IPS DF 6.9 (cell line): ENCODE data around the gene ARHGEF6.
"Not testable (repeated sequence)": the region's sequence is repeated elsewhere in the genome, so short reads cannot be mapped to it uniquely, and the experiment has no call there.

ENCODE experiments used
- DNase-seq: peaks from one replicate; pipeline ENCODE4 v3.0.0-alpha.2; 2013; ENCODE audit warnings: low read depth, low spot score
- H3K27ac ChIP-seq: one replicate; pipeline ENCODE4 v1.5.1; 2013; ENCODE audit warnings: low read length, control low read depth
- H3K27me3 ChIP-seq: 2 replicates; pipeline ENCODE4 v1.6.1; 2013; ENCODE audit warnings: mild to moderate bottlenecking, low read length; ENCODE audit not compliant: control insufficient read depth, insufficient read depth
- H3K36me3 ChIP-seq: 2 replicates; pipeline ENCODE4 v1.6.1; 2013; ENCODE audit warnings: low read length; ENCODE audit not compliant: control insufficient read depth, insufficient read depth
- H3K4me1 ChIP-seq: 2 replicates; pipeline ENCODE4 v1.6.1; 2013; ENCODE audit warnings: low read length; ENCODE audit not compliant: control insufficient read depth, insufficient read depth
- H3K4me3 ChIP-seq: 2 replicates; pipeline ENCODE4 v1.5.1; 2013; ENCODE audit warnings: mild to moderate bottlenecking, low read length
- H3K9me3 ChIP-seq: 2 replicates; pipeline ENCODE4 v1.6.1; 2013; ENCODE audit warnings: low read length, inconsistent platforms; ENCODE audit not compliant: control insufficient read depth, insufficient read depth
- WGBS: extraction: QIAGEN DNeasy Blood & Tissue Kit; methylation state at CpG from one replicate; pipeline ENCODE4 v1.1.7; 2013; ENCODE audit warnings: mixed read lengths, missing lambda C conversion rate; ENCODE audit not compliant: insufficient read length, insufficient coverage; 5-methylcytosine and 5-hydroxymethylcytosine counted together

ARHGEF6 gene

DNA sequence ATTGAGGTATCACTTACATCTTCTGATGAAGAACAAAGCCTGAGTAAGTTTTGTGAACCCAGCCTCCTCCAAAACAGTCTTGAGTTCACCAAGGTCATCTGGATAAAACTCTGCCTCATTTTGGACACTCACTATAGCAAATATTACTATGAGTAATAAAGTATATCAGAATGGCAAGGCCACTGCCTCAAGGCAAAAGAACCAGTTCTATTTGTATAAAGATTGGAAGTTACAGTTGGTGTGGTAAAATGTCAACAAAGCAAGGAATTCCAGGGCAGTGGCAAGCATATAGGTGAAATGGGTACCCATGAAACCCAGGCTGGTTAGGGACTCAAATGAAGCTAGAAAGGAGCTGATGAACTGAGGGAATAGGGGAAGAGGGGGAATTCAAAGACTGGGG, 2.4 kb upstream of the ARHGEF6 start:
- Histone ChIP-seq H3K4me1 (no peaks in the 10 kb centered on the region), H3K27ac (no peak overlapping the region), H3K27me3 (no peaks in the 10 kb centered on the region), H3K36me3 (no peaks in the 10 kb centered on the region), H3K9me3 (no peaks in the 10 kb centered on the region), H3K4me3 (no peak overlapping the region)
- no peak for DNase-seq

GRCh38 chrX:136781180-136781797, 557 bp upstream of the ARHGEF6 start:
- Histone ChIP-seq H3K36me3 (no peaks in the 10 kb centered on the region), H3K4me1 (no peaks in the 10 kb centered on the region), H3K27me3 (no peaks in the 10 kb centered on the region), H3K9me3 (no peaks in the 10 kb centered on the region), H3K27ac (no peak overlapping the region), H3K4me3 (no peak overlapping the region)
- no CpG with 5 or more reads among the region's 9 CpGs for WGBS
- no peak for DNase-seq

DNA sequence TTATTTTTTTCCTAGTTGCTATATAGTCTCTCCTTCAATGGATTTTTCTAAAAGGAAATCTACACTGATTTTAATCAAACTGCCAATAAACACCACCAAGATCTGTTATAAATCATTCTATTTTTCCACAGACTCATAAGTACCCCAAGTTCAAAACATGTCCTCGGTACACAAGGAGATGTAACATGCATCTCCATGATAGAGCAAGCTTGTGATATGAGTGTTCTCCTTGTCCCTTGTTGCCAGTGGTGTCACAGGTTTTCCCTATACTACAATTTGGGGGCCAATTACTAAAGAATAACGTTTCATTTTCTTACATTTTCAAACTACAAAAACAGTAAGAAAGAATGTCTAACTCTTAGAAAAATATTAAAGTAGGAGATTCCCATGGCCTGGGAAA, 491 bp downstream of the ARHGEF6 start:
- no CpG with 5 or more reads among the region's 2 CpGs for WGBS
- Histone ChIP-seq H3K9me3 (no peaks in the 10 kb centered on the region), H3K4me3 (no peak overlapping the region), H3K27me3 (no peaks in the 10 kb centered on the region), H3K36me3 (no peaks in the 10 kb centered on the region), H3K4me1 (no peaks in the 10 kb centered on the region), H3K27ac (no peak overlapping the region)
- no peak for DNase-seq

DNA sequence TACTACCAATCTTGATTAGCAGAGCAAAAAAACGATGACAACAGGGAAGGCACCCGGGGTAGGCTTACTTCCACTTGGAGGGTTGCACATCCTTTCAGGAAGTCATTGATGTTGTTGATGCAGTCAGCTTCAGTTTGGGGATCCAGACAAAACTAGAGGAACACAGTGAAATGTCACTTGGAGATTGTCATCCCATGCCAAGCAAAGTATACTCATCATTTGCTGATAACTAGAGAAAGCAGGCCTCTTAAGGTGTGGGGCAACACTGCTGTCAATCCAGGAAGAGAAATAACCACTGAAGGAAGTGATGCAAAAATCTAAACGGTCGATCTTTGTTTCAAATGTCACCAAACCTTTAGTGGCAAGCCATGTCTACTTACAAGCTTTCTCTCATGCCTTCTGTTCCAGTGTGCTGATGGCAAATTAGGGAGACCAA, 1.4 kb downstream of the ARHGEF6 start:
- no peak for DNase-seq
- Histone ChIP-seq H3K4me3 (no peak overlapping the region), H3K27me3 (no peaks in the 10 kb centered on the region), H3K36me3 (no peaks in the 10 kb centered on the region), H3K4me1 (no peaks in the 10 kb centered on the region), H3K27ac (no peak overlapping the region), H3K9me3 (no peaks in the 10 kb centered on the region)
- WGBS: no CpG with 5 or more reads among the region's 4 CpGs

- Histone ChIP-seq H3K27me3 (no peaks in the 10 kb centered on the region), H3K27ac (no peak overlapping the region), H3K4me3 (no peak overlapping the region), H3K36me3 (no peaks in the 10 kb centered on the region), H3K4me1 (no peaks in the 10 kb centered on the region), H3K9me3 (no peaks in the 10 kb centered on the region)
- DNase-seq: no peak
Measured at GRCh38 chrX:136778916-136779315, 1.8 kb downstream of the ARHGEF6 start.

DNA sequence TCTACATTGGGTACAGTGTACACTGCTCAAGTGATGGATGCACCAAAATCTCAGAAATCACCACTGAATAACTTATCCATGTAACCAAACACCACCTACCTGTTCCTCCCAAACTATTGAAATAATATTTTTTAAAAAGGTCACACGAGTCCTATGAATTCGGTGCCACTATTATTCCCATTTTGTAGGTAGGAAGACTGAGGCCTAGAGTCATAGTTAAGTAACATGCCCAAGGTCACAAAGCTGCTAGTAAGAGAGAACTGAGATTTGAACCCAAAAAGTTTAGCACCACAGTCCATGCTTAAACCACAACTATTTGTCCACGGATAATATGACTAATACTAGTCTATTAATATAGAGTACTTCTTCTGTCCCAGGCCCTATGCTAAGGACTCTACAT, 2.7 kb downstream of the ARHGEF6 start:
- no peaks in the 10 kb centered on the region for H3K9me3 ChIP-seq
- H3K4me1 ChIP-seq: no peaks in the 10 kb centered on the region
- H3K27me3 ChIP-seq: no peaks in the 10 kb centered on the region
- no CpG with 5 or more reads among the region's 3 CpGs for WGBS
- no peak overlapping the region for H3K27ac ChIP-seq
- H3K36me3 ChIP-seq: no peaks in the 10 kb centered on the region
- no peak overlapping the region for H3K4me3 ChIP-seq
- no peak for DNase-seq

DNA sequence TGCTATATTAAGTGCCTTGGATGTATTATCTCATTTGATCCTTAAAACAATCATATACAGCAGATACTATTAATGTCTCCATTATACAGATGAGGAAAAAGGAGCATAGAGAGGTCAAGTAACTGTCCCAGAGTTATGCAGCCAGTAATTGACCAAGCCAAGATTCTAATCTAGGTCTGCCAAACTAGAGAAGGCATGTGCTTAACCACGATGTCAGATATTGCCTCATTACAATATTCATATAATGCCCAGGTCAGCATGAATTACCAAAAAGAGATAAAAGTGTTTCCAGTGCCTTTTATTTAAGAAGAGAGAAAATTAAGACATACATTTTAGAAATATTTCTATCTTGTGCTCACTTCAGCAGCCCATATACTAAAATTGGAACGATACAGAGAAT, 7.1 kb downstream of the ARHGEF6 start:
- Histone ChIP-seq H3K27me3 (no peaks in the 10 kb centered on the region), H3K9me3 (no peaks in the 10 kb centered on the region), H3K36me3 (no peaks in the 10 kb centered on the region), H3K4me3 (no peak overlapping the region), H3K27ac (no peak overlapping the region), H3K4me1 (no peaks in the 10 kb centered on the region)
- WGBS: no CpG with 5 or more reads among the region's 2 CpGs
- DNase-seq: no peak

- H3K27me3 ChIP-seq, H3K9me3 ChIP-seq, H3K4me1 ChIP-seq, H3K4me3 ChIP-seq, H3K36me3 ChIP-seq, DNase-seq, H3K27ac ChIP-seq: not testable (repeated sequence)
- no CpG with 5 or more reads among the region's 2 CpGs for WGBS
Measured at GRCh38 chrX:136771869-136772268, 8.9 kb downstream of the ARHGEF6 start.

DNA sequence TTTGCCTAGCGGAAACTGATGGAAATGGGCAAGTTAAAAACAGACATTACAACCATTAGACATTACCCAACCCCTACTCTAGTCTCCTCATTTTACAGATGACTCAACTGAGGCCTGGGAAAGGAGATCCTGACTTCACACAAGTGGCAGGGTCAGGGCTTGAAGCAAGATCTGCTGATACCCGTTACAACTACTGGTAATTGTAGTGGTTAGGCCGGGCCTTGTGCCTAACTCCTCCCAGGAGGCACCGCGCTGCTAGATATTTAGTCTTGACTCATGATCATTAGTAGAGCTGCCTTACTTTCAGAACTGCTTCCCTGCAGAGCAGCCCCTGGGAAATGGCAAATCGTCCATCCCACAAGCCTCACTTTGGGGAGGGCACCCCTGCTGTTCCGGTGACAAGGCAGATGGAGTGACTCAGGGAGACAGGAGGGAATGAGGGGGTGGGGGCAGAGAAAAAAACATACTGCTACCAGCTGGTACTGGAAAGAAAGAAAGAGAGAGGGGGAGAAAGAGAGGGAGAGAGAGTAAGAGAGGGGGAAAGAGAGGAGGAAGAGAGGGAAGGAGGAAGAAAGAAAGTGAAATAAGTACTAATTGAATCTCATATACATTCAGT, 12.2 kb downstream of the ARHGEF6 start:
- no peaks in the 10 kb centered on the region for H3K36me3 ChIP-seq
- H3K27me3 ChIP-seq: no peaks in the 10 kb centered on the region
- H3K9me3 ChIP-seq: no peaks in the 10 kb centered on the region
- no peak overlapping the region for H3K27ac ChIP-seq
- no peaks in the 10 kb centered on the region for H3K4me1 ChIP-seq
- no peak for DNase-seq
- no peak overlapping the region for H3K4me3 ChIP-seq
- no CpG with 5 or more reads among the region's 7 CpGs for WGBS

GRCh38 chrX:136767104-136767941, 13.4 kb downstream of the ARHGEF6 start:
- no peaks in the 10 kb centered on the region for H3K9me3 ChIP-seq
- WGBS: no CpG with 5 or more reads among the region's 78 CpGs

More at GRCh38 chrX:136767104-136767941, 13.4 kb downstream of the ARHGEF6 start:
- Histone ChIP-seq H3K27ac (no peak overlapping the region), H3K27me3 (no peaks in the 10 kb centered on the region), H3K36me3 (no peaks in the 10 kb centered on the region), H3K4me1 (no peaks in the 10 kb centered on the region), H3K4me3 (peak overlapping the region; percentile 61; the same call in 1 of the 2 replicates)
- no peak for DNase-seq
